Measurements from ENCODE around the gene DCLK1. TPM values are rescaled to one million over a fixed set of nuclear protein-coding genes. Genes with fewer than 3 reads are reported as not detected.

The DCLK1 gene
- total and polyA plus RNA-seq, 8 donors = 10.5 to 20.5 (median 12.8) TPM

GRCh38 chr13:35954207-35954560, 177.0 kb downstream of the DCLK1 start:
- Histone ChIP-seq H3K9me3 (no peaks in the 10 kb centered on the region), H3K4me3 (no peak overlapping the region), H3K36me3 (no peaks in the 10 kb centered on the region), H3K4me1 (no peaks in the 10 kb centered on the region), H3K27me3 (no peaks in the 10 kb centered on the region), H3K27ac (no peak overlapping the region)
- TF ChIP-seq CTCF (IDR thresholded peaks at IDR 0.05) = no peak
- ATAC-seq = no peak
- intact Hi-C loops (cut with DNase I) = no loop called here
- DNase-seq = peak in 1 of 4 donors; percentile 24

- Histone ChIP-seq H3K36me3 (no peaks in the 10 kb centered on the region), H3K27me3 (no peaks in the 10 kb centered on the region), H3K9me3 (no peaks in the 10 kb centered on the region), H3K4me1 (no peaks in the 10 kb centered on the region), H3K4me3 (no peak overlapping the region), H3K27ac (no peak overlapping the region)
- ATAC-seq (peak; percentile 94), DNase-seq (peak in 3 of 4 donors; percentile 50 to 96 (median 90))
- TF ChIP-seq CTCF (IDR thresholded peaks at IDR 0.05) = peak in 1 of 2 donors; percentile 45
- intact Hi-C loops (cut with DNase I) = no loop called here
Observed at GRCh38 chr13:35953537-35954206, 177.5 kb downstream of the DCLK1 start.

- intact Hi-C loops (cut with DNase I) = no loop called here
- H3K36me3 ChIP-seq = no peaks in the 10 kb centered on the region
- H3K4me1 ChIP-seq = no peaks in the 10 kb centered on the region
- H3K27me3 ChIP-seq = no peaks in the 10 kb centered on the region
- no peak for ATAC-seq
- no peak overlapping the region for H3K27ac ChIP-seq
- H3K9me3 ChIP-seq = peaks cover 0 to 10% of the 10 kb centered on the region in 2 donors
- DNase-seq = no peak
- TF ChIP-seq CTCF (IDR thresholded peaks at IDR 0.05) = no peak
- H3K4me3 ChIP-seq = no peak overlapping the region
Observed at GRCh38 chr13:35947315-35947714, 183.9 kb downstream of the DCLK1 start.

GRCh38 chr13:35945368-35945767, 185.8 kb downstream of the DCLK1 start:
- DNase-seq (no peak), ATAC-seq (no peak)
- H3K36me3 ChIP-seq = no peaks in the 10 kb centered on the region
- H3K4me3 ChIP-seq = no peak overlapping the region
- no peaks in the 10 kb centered on the region for H3K27me3 ChIP-seq
- H3K27ac ChIP-seq = no peak overlapping the region
- TF ChIP-seq CTCF (IDR thresholded peaks at IDR 0.05) = no peak
- H3K9me3 ChIP-seq = peaks cover 0 to 10% of the 10 kb centered on the region in 2 donors
- intact Hi-C loops (cut with DNase I) = no loop called here
- H3K4me1 ChIP-seq = no peaks in the 10 kb centered on the region

GRCh38 chr13:35941374-35941773, 189.8 kb downstream of the DCLK1 start:
- ATAC-seq = no peak
- no peak for DNase-seq
- peaks cover 0 to 10% of the 10 kb centered on the region in 2 donors for H3K9me3 ChIP-seq
- no peaks in the 10 kb centered on the region for H3K4me1 ChIP-seq
- no peaks in the 10 kb centered on the region for H3K27me3 ChIP-seq
- intact Hi-C loops (cut with DNase I) = no loop called here
- H3K4me3 ChIP-seq = no peak overlapping the region
- no peak overlapping the region for H3K27ac ChIP-seq
- no peaks in the 10 kb centered on the region for H3K36me3 ChIP-seq
- no peak for TF ChIP-seq CTCF (IDR thresholded peaks at IDR 0.05)

Data from left lung (tissue), 10 donors.